HL-60 (cell line): ENCODE measurements around the gene IGFLR1.

Source experiments
- GABPA ChIP-seq: IDR thresholded peaks from 2 replicates; pipeline ENCODE4 v1.6.1; 2012; ENCODE audit warnings: low read depth
- SPI1 ChIP-seq: IDR thresholded peaks from 2 replicates; pipeline ENCODE4 v1.6.1; 2012; ENCODE audit warnings: low read depth, mild to moderate bottlenecking, borderline replicate concordance
- TF ChIP-seq, protein P1 (sequence below): IDR thresholded peaks from one replicate; pipeline ENCODE4 v1.5.1; 2011; ENCODE audit warnings: low read length, control low read depth, inconsistent platforms; ENCODE audit not compliant: insufficient read depth

DNA sequence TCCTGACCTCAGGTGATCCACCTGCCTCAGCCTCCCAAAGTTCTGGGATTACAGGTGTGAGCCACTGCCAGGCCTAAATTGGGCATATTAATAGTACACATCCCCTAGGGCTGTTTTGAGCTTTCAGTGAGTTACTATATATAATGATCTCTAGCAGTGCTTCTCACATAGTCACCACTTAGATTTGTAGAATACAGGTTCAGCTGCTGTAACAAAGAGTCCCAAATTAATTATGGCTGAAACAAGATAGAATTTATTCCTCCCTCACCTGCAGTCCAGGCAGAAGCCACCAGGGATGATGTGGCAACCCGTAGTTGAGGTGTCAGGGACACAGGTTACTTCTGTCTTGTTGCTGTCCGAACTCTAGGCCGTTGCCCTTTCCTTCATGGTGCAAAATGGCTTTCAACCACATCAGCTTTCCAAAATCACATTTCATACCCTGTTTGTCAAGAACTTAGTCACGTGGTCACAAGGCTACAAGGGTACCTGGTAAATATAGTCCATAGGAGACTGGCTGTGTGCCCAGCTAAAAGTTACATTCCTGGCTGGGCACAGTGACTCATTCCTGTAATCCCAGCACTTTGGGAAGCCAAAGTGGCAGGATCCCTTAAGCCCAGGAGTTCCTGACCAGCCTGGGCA, 18.6 kb upstream of the IGFLR1 start:
- TF ChIP-seq, protein P1, sequence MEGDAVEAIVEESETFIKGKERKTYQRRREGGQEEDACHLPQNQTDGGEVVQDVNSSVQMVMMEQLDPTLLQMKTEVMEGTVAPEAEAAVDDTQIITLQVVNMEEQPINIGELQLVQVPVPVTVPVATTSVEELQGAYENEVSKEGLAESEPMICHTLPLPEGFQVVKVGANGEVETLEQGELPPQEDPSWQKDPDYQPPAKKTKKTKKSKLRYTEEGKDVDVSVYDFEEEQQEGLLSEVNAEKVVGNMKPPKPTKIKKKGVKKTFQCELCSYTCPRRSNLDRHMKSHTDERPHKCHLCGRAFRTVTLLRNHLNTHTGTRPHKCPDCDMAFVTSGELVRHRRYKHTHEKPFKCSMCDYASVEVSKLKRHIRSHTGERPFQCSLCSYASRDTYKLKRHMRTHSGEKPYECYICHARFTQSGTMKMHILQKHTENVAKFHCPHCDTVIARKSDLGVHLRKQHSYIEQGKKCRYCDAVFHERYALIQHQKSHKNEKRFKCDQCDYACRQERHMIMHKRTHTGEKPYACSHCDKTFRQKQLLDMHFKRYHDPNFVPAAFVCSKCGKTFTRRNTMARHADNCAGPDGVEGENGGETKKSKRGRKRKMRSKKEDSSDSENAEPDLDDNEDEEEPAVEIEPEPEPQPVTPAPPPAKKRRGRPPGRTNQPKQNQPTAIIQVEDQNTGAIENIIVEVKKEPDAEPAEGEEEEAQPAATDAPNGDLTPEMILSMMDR: no peak
- TF ChIP-seq SPI1 (no peak), GABPA (no peak)
